ENCODE results near the gene ITPK1.

Gene ITPK1

GRCh38 chr14:93132472-93133065, 16.8 kb upstream of the ITPK1 start:
- TF ChIP-seq FOXM1 (IDR thresholded peaks at IDR 0.05; ENCODE audit: borderline replicate concordance, low read depth): no peak

GRCh38 chr14:93128725-93129459, 13.2 kb upstream of the ITPK1 start:
- no peak for TF ChIP-seq TEAD4 (IDR thresholded peaks at IDR 0.05)
- TF ChIP-seq USF1 (IDR thresholded peaks at IDR 0.05): no peak
- no peak for TF ChIP-seq CEBPB (IDR thresholded peaks at IDR 0.05)
- no peak for TF ChIP-seq NFIC (IDR thresholded peaks at IDR 0.05)

GRCh38 chr14:93126111-93126510, 10.4 kb upstream of the ITPK1 start:
- TF ChIP-seq TAF1 (IDR thresholded peaks at IDR 0.05; ENCODE audit: low read depth): no peak
- TF ChIP-seq EGR1 (IDR thresholded peaks at IDR 0.05): no peak
- TF ChIP-seq CREB1 (IDR thresholded peaks at IDR 0.05; ENCODE audit: low read depth): no peak
- no peak for TF ChIP-seq REST (IDR thresholded peaks at IDR 0.05; ENCODE audit: low read depth)
- no peak for TF ChIP-seq FOXM1 (IDR thresholded peaks at IDR 0.05; ENCODE audit: borderline replicate concordance, low read depth)
- no peak for TF ChIP-seq TCF12 (IDR thresholded peaks at IDR 0.05; ENCODE audit: low read depth)
- TF ChIP-seq MAX (IDR thresholded peaks at IDR 0.05): no peak
- TF ChIP-seq NFIC (IDR thresholded peaks at IDR 0.05): no peak
- no peak for TF ChIP-seq EP300 (IDR thresholded peaks at IDR 0.05; ENCODE audit: borderline replicate concordance)
- no peak for TF ChIP-seq ZBTB7A (IDR thresholded peaks at IDR 0.05; ENCODE audit: low read depth)
- no peak for TF ChIP-seq USF1 (IDR thresholded peaks at IDR 0.05)

GRCh38 chr14:93122826-93123225, 7.1 kb upstream of the ITPK1 start:
- TF ChIP-seq CREB1 (IDR thresholded peaks at IDR 0.05; ENCODE audit: low read depth) (no peak), FOXM1 (IDR thresholded peaks at IDR 0.05; ENCODE audit: borderline replicate concordance, low read depth) (no peak), MAX (IDR thresholded peaks at IDR 0.05) (no peak), TEAD4 (IDR thresholded peaks at IDR 0.05) (no peak), RAD21 (IDR thresholded peaks at IDR 0.05; ENCODE audit: low read depth) (no peak), EGR1 (IDR thresholded peaks at IDR 0.05) (no peak), TCF12 (IDR thresholded peaks at IDR 0.05; ENCODE audit: low read depth) (no peak), NFIC (IDR thresholded peaks at IDR 0.05) (no peak), REST (IDR thresholded peaks at IDR 0.05; ENCODE audit: low read depth) (no peak), EP300 (IDR thresholded peaks at IDR 0.05; ENCODE audit: borderline replicate concordance) (no peak), TAF1 (IDR thresholded peaks at IDR 0.05; ENCODE audit: low read depth) (no peak), USF1 (IDR thresholded peaks at IDR 0.05) (no peak), CEBPB (IDR thresholded peaks at IDR 0.05) (no peak), ZBTB7A (IDR thresholded peaks at IDR 0.05; ENCODE audit: low read depth) (no peak), YY1 (IDR thresholded peaks at IDR 0.05; ENCODE audit: low read depth) (no peak)

- TF ChIP-seq TCF12 (IDR thresholded peaks at IDR 0.05; ENCODE audit: low read depth): no peak
- no peak for TF ChIP-seq EP300 (IDR thresholded peaks at IDR 0.05; ENCODE audit: borderline replicate concordance)
- no peak for TF ChIP-seq EGR1 (IDR thresholded peaks at IDR 0.05)
- no peak for TF ChIP-seq NFIC (IDR thresholded peaks at IDR 0.05)
- no peak for TF ChIP-seq MAX (IDR thresholded peaks at IDR 0.05)
- no peak for TF ChIP-seq USF1 (IDR thresholded peaks at IDR 0.05)
- no peak for TF ChIP-seq REST (IDR thresholded peaks at IDR 0.05; ENCODE audit: low read depth)
- no peak for TF ChIP-seq FOXM1 (IDR thresholded peaks at IDR 0.05; ENCODE audit: borderline replicate concordance, low read depth)
- TF ChIP-seq RAD21 (IDR thresholded peaks at IDR 0.05; ENCODE audit: low read depth): no peak
- TF ChIP-seq TEAD4 (IDR thresholded peaks at IDR 0.05): no peak
- no peak for TF ChIP-seq ZBTB7A (IDR thresholded peaks at IDR 0.05; ENCODE audit: low read depth)
- no peak for TF ChIP-seq CREB1 (IDR thresholded peaks at IDR 0.05; ENCODE audit: low read depth)
- TF ChIP-seq YY1 (IDR thresholded peaks at IDR 0.05; ENCODE audit: low read depth): no peak
These were observed 5.5 kb upstream of the ITPK1 start for GRCh38 chr14:93121030-93121834.

All from Ishikawa (cell line).